Smooth muscle cell (in vitro differentiated cells): ENCODE results near the gene TBCEL. TPM values are rescaled to one million over a fixed set of nuclear protein-coding genes. Genes with fewer than 3 reads are reported as not detected.

Source experiments
- DNase-seq: peaks from one replicate; lab custom pipeline; 2025; ENCODE audit not compliant: unreplicated experiment; lab: John Stamatoyannopoulos, UW
- H2AFZ ChIP-seq: fragments of 200-600 bp; sonication (generic); 2 replicates; pipeline ENCODE4 v1.6.0; 2016; ENCODE audit warnings: antibody characterized with exemption, low read depth, mild to moderate bottlenecking
- H3F3A ChIP-seq: fragments of 200-600 bp; sonication (generic); 2 replicates; pipeline ENCODE4 v1.6.0; 2017; ENCODE audit warnings: antibody characterized with exemption, low read depth
- H3K27ac ChIP-seq: fragments of 200-600 bp; sonication (generic); 2 replicates; pipeline ENCODE4 v1.5.1; 2016; ENCODE audit warnings: low read depth, mild to moderate bottlenecking
- H3K27me3 ChIP-seq: fragments of 200-600 bp; sonication (generic); 2 replicates; pipeline ENCODE4 v1.6.1; 2016; ENCODE audit warnings: low read depth, mild to moderate bottlenecking
- H3K36me3 ChIP-seq: fragments of 200-600 bp; sonication (generic); 2 replicates; pipeline ENCODE4 v1.5.1; 2016; ENCODE audit warnings: low read depth
- H3K4me1 ChIP-seq: fragments of 200-600 bp; sonication (generic); 2 replicates; pipeline ENCODE4 v1.5.1; 2016; ENCODE audit warnings: low read depth
- H3K4me2 ChIP-seq: fragments of 200-600 bp; sonication (generic); 2 replicates; pipeline ENCODE4 v1.6.0; 2016; ENCODE audit warnings: mild to moderate bottlenecking
- H3K4me3 ChIP-seq: fragments of 200-600 bp; sonication (generic); 2 replicates; pipeline ENCODE4 v1.5.1; 2016; ENCODE audit warnings: mild to moderate bottlenecking
- H3K79me2 ChIP-seq: fragments of 200-600 bp; sonication (generic); 2 replicates; pipeline ENCODE4 v1.6.0; 2016; ENCODE audit warnings: low read depth, mild to moderate bottlenecking
- H3K9ac ChIP-seq: fragments of 200-600 bp; sonication (generic); 2 replicates; pipeline ENCODE4 v1.6.0; 2016; ENCODE audit warnings: low read depth
- H3K9me3 ChIP-seq: fragments of 200-600 bp; sonication (generic); replicated peaks from 2 replicates; pipeline ENCODE4 v1.5.1; 2016; ENCODE audit warnings: low read depth
- H4K20me1 ChIP-seq: fragments of 200-600 bp; sonication (generic); 2 replicates; pipeline ENCODE4 v1.6.0; 2016; ENCODE audit warnings: low read depth
- WGBS: methylation state at CpG from one replicate; pipeline ENCODE4 v1.1.7; 2016; ENCODE audit warnings: low lambda C conversion rate; 5-methylcytosine and 5-hydroxymethylcytosine counted together
- polyA plus RNA-seq: library from polyadenylated mRNA; unstranded; fragments of >200 nt; fragmentation: Nextera tagmentation; extraction: Ambion mirVana; gene quantifications from 2 replicates; pipeline ENCODE4 v1.2.1, GENCODE V29; 2016
- total RNA-seq: library from RNA; depleted of rRNA; stranded (reverse); fragments of >200 nt; gene quantifications from 2 replicates; pipeline ENCODE4 v1.2.3, GENCODE V29; 2014
- TF ChIP-seq, protein P1 (sequence below): fragments of 200-600 bp; sonication (generic); IDR thresholded peaks from 2 replicates; pipeline ENCODE4 v1.5.1; 2017; ENCODE audit warnings: borderline replicate concordance, mild to moderate bottlenecking, antibody characterized with exemption; ENCODE audit not compliant: insufficient read depth, poor library complexity, severe bottlenecking

The TBCEL gene
- total and polyA plus RNA-seq, 2 experiments from 2014 or later: 9.6 to 16.0 TPM

DNA sequence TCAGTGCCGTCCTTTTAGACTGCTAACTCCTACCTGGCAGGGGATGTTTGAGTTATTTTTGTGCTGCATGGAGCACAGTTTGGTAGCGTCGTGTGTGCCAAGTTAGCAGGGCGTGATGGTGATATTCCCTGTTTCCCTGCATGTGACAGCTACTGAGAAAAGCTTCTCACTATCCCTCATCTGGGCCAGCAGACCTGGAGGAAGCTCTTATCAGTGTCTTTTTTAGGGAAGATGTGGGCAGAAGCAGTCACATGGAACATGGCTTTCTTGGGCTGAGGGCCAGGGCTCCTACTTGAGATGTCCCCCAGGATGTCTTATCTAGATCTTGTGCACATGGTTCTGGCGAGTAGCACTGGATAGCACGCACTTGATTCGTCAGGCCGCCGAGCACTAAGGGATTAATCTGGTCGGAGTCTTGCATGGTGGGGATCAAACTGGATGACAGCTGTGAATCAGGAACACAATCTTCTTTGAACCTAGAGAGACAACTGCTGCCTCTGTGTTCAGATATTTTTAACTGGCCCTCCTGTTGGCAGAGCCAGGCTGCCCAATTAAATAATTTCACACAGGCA lies 110.9 kb downstream of the TBCEL start:
- no peak for DNase-seq
- H3K9me3 ChIP-seq: no peaks in the 10 kb centered on the region
- H3K4me2 ChIP-seq: no peak overlapping the region
- H3F3A ChIP-seq: no peaks in the 10 kb centered on the region
- no peak overlapping the region for H3K4me3 ChIP-seq
- H4K20me1 ChIP-seq: no peaks in the 10 kb centered on the region
- H3K9ac ChIP-seq: no peak overlapping the region
- WGBS: 56% methylated on average over 10 of the region's 10 CpGs
- no peak overlapping the region for H3K27ac ChIP-seq
- no peaks in the 10 kb centered on the region for H3K27me3 ChIP-seq
- no peaks in the 10 kb centered on the region for H3K79me2 ChIP-seq
- H3K36me3 ChIP-seq: no peaks in the 10 kb centered on the region
- TF ChIP-seq, protein P1, sequence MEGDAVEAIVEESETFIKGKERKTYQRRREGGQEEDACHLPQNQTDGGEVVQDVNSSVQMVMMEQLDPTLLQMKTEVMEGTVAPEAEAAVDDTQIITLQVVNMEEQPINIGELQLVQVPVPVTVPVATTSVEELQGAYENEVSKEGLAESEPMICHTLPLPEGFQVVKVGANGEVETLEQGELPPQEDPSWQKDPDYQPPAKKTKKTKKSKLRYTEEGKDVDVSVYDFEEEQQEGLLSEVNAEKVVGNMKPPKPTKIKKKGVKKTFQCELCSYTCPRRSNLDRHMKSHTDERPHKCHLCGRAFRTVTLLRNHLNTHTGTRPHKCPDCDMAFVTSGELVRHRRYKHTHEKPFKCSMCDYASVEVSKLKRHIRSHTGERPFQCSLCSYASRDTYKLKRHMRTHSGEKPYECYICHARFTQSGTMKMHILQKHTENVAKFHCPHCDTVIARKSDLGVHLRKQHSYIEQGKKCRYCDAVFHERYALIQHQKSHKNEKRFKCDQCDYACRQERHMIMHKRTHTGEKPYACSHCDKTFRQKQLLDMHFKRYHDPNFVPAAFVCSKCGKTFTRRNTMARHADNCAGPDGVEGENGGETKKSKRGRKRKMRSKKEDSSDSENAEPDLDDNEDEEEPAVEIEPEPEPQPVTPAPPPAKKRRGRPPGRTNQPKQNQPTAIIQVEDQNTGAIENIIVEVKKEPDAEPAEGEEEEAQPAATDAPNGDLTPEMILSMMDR: no peak
- H3K4me1 ChIP-seq: no peaks in the 10 kb centered on the region
- no peak overlapping the region for H2AFZ ChIP-seq

DNA sequence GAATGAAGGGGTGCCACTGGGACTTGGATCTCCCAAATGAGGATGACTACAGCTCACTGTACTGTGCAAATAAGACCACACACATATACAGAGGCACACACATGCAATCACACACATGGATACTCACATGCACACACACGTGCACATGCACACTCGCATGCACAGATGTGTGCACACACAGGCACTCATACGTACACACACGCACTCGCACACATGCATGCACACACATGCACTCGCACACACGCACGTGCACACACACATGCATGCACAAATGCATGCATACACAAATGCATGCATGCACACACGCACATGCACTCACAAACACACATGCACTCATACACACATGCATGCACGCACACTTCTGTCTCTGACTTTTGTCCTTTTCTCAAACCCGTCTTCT lies 113.1 kb downstream of the TBCEL start:
- no peaks in the 10 kb centered on the region for H3F3A ChIP-seq
- no peak overlapping the region for H3K9ac ChIP-seq
- H4K20me1 ChIP-seq: no peaks in the 10 kb centered on the region
- H3K9me3 ChIP-seq: no peaks in the 10 kb centered on the region
- H2AFZ ChIP-seq: no peak overlapping the region
- H3K79me2 ChIP-seq: no peaks in the 10 kb centered on the region
- H3K36me3 ChIP-seq: no peaks in the 10 kb centered on the region
- no peak overlapping the region for H3K4me2 ChIP-seq
- H3K4me3 ChIP-seq: no peak overlapping the region
- TF ChIP-seq, protein P1: no peak
- 94% methylated on average over 11 of the region's 11 CpGs for WGBS
- H3K27ac ChIP-seq: no peak overlapping the region
- DNase-seq: no peak
- no peaks in the 10 kb centered on the region for H3K27me3 ChIP-seq
- H3K4me1 ChIP-seq: no peaks in the 10 kb centered on the region

DNA sequence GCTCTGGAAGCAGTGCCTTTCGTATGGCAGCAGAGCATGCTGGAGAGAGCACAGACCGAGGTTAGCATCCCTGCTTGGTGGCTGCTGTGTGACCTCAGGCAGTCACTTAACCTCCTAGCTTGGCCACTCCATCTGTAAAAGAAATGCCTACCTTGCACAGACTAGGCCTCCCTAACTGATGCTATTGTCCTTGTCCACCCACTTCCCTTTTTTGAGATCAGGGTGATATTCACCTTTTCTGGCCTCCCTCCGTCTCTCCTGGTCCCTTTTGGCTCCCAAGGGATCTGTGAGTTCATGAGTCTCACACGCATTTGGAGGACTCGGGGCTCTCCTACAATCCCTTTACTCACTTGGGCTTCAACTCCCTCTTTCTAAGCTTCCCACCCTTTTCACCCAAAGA lies 114.4 kb downstream of the TBCEL start:
- TF ChIP-seq, protein P1: no peak
- H2AFZ ChIP-seq: no peak overlapping the region

DNA sequence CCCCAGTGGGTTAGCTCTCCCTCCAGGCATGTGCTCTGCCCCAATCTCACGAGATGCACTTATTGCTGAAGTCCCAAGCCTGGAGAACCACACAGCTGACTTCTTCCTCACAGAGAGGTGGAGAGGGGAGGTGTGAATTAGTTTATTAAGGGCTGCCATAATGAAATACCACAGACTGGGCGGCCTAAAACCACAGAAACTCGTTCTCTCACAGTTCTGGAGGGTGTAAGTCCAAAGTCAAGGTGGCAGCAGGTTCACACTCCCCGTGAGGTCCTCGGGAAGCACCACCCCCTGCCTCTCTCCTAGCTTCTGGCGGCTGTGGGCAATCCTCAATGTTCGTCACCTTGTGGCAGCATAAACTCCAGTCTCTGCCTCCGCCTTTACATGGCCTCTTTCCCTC lies 116.5 kb downstream of the TBCEL start:
- Histone ChIP-seq H3K79me2 (no peaks in the 10 kb centered on the region), H3K4me3 (no peak overlapping the region), H4K20me1 (no peaks in the 10 kb centered on the region), H2AFZ (no peak overlapping the region), H3K9ac (no peak overlapping the region), H3K36me3 (no peaks in the 10 kb centered on the region), H3K27ac (no peak overlapping the region), H3K27me3 (no peaks in the 10 kb centered on the region), H3K4me2 (no peak overlapping the region), H3F3A (no peaks in the 10 kb centered on the region), H3K4me1 (no peaks in the 10 kb centered on the region), H3K9me3 (no peaks in the 10 kb centered on the region)
- no peak for DNase-seq
- TF ChIP-seq, protein P1: no peak
- 86% methylated on average over 8 of the region's 8 CpGs for WGBS

More for the DNA sequence above, 114.4 kb downstream of the TBCEL start:
- Histone ChIP-seq H3K9me3 (no peaks in the 10 kb centered on the region), H4K20me1 (no peaks in the 10 kb centered on the region), H3F3A (no peaks in the 10 kb centered on the region), H3K27ac (no peak overlapping the region), H3K4me2 (no peak overlapping the region), H3K36me3 (no peaks in the 10 kb centered on the region), H3K9ac (no peak overlapping the region), H3K4me1 (no peaks in the 10 kb centered on the region), H3K79me2 (no peaks in the 10 kb centered on the region), H3K27me3 (no peaks in the 10 kb centered on the region), H3K4me3 (no peak overlapping the region)
- no peak for DNase-seq
- WGBS: 96% methylated on average over 5 of the region's 5 CpGs
